Peyer's patch (tissue), 4 donors: ENCODE data around the gene KIAA1671.

Experiments
- POLR2A ChIP-seq, 2 donors: fragments of 450-650 bp; IDR thresholded peaks; one replicate each; pipeline ENCODE4 v1.5.1; 2017; ENCODE audit warnings: antibody characterized with exemption in 2 of 2, mild to moderate bottlenecking in 2 of 2, moderate library complexity in 2 of 2
- TF ChIP-seq, protein P1 (sequence below), 6 experiments: fragments of 450-650 bp in 4 of 6; fragments of 200-600 bp in 2 of 6; sonication (generic) in 1 of 6; IDR thresholded peaks; one replicate each; pipeline ENCODE4 v1.5.1; 2017 to 2019; ENCODE audit warnings: antibody characterized with exemption in 6 of 6, mild to moderate bottlenecking in 3 of 6, moderate library complexity in 1 of 6

DNA sequence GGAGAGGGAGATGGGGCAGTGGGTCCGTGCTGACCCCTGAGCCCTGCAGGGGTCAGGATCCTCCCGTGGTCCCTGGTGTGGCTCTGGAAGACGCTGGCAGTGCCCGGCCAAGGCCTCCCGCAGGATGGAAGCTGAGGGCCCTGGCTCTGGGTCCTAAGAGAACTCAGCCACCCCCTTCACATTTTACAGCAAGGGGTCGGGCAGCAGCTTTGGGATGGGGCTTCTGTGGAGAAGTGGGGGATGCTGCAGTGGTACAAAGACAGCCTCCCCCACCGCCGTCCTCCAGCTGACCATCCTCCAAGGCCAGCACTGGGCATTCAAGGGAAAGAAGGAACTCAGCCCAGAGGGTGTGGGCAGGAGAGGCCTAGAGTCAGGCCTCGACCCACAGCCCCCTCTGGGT, 225.4 kb downstream of the KIAA1671 start:
- TF ChIP-seq, protein P1, sequence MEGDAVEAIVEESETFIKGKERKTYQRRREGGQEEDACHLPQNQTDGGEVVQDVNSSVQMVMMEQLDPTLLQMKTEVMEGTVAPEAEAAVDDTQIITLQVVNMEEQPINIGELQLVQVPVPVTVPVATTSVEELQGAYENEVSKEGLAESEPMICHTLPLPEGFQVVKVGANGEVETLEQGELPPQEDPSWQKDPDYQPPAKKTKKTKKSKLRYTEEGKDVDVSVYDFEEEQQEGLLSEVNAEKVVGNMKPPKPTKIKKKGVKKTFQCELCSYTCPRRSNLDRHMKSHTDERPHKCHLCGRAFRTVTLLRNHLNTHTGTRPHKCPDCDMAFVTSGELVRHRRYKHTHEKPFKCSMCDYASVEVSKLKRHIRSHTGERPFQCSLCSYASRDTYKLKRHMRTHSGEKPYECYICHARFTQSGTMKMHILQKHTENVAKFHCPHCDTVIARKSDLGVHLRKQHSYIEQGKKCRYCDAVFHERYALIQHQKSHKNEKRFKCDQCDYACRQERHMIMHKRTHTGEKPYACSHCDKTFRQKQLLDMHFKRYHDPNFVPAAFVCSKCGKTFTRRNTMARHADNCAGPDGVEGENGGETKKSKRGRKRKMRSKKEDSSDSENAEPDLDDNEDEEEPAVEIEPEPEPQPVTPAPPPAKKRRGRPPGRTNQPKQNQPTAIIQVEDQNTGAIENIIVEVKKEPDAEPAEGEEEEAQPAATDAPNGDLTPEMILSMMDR (IDR thresholded peaks at IDR 0.05): no peak
- no peak for TF ChIP-seq POLR2A (IDR thresholded peaks at IDR 0.05)
